HL-60 (cell line): ENCODE results near the gene WDR83.

ENCODE experiments used
- DNase-seq, 2 experiments: peaks; one replicate each; pipeline ENCODE4 v3.0.0-alpha.2; 2010 to 2020; ENCODE audit warnings: low read depth in 1 of 2, low spot score in 1 of 2
- H3K27ac ChIP-seq: fragments of 250-450 bp; sonication (Bioruptor Pico); replicated peaks from 2 replicates; pipeline ENCODE4 v1.5.1; 2020; ENCODE audit warnings: mild to moderate bottlenecking, moderate library complexity
- H3K27me3 ChIP-seq: fragments of 250-450 bp; sonication (Bioruptor Pico); 2 replicates; pipeline ENCODE4 v1.5.1; 2021; ENCODE audit warnings: mild to moderate bottlenecking, moderate library complexity; ENCODE audit not compliant: insufficient read depth, poor library complexity, severe bottlenecking
- H3K4me3 ChIP-seq: replicated peaks from 2 replicates; pipeline ENCODE4 v1.5.1; 2011; ENCODE audit warnings: mild to moderate bottlenecking, control low read depth, low read length; ENCODE audit not compliant: insufficient read depth
- GABPA ChIP-seq: IDR thresholded peaks from 2 replicates; pipeline ENCODE4 v1.6.1; 2012; ENCODE audit warnings: low read depth
- POLR2AphosphoS5 ChIP-seq: IDR thresholded peaks from 2 replicates; pipeline ENCODE4 v1.6.1; 2012; ENCODE audit warnings: low read depth
- SPI1 ChIP-seq: IDR thresholded peaks from 2 replicates; pipeline ENCODE4 v1.6.1; 2012; ENCODE audit warnings: low read depth, mild to moderate bottlenecking, borderline replicate concordance
- TF ChIP-seq, protein P1 (sequence below): IDR thresholded peaks from one replicate; pipeline ENCODE4 v1.5.1; 2011; ENCODE audit warnings: low read length, control low read depth, inconsistent platforms; ENCODE audit not compliant: insufficient read depth
- TF ChIP-seq, protein P2 (sequence below): IDR thresholded peaks from 2 replicates; pipeline ENCODE4 v1.6.1; 2012; ENCODE audit warnings: low read depth; ENCODE audit not compliant: insufficient replicate concordance

The WDR83 gene

DNA sequence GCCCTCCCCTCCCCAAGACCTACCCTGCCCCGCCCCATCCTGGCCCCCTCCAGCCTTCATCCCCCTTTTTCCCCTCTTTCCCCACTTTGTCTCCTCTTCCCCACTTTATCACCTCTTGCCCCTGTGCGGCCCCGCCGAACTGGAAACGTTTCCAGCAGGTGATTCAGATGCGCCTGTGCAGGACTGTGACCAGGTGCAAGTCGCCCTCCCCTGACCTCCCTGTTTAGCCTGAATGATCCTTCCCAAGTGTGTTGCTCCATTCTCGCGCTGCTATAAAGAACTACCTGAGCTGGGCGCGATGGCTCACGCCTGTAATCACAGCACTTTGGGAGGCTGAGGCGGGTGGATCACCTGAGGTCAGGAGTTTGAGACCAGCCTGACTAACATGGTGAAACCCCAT, 30.0 kb upstream of the WDR83 start:
- no peak for DNase-seq
- Histone ChIP-seq H3K27ac (no peak overlapping the region), H3K27me3 (no peaks in the 10 kb centered on the region), H3K4me3 (no peak overlapping the region)
- TF ChIP-seq, protein P1, sequence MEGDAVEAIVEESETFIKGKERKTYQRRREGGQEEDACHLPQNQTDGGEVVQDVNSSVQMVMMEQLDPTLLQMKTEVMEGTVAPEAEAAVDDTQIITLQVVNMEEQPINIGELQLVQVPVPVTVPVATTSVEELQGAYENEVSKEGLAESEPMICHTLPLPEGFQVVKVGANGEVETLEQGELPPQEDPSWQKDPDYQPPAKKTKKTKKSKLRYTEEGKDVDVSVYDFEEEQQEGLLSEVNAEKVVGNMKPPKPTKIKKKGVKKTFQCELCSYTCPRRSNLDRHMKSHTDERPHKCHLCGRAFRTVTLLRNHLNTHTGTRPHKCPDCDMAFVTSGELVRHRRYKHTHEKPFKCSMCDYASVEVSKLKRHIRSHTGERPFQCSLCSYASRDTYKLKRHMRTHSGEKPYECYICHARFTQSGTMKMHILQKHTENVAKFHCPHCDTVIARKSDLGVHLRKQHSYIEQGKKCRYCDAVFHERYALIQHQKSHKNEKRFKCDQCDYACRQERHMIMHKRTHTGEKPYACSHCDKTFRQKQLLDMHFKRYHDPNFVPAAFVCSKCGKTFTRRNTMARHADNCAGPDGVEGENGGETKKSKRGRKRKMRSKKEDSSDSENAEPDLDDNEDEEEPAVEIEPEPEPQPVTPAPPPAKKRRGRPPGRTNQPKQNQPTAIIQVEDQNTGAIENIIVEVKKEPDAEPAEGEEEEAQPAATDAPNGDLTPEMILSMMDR, result no peak
- no peak for TF ChIP-seq GABPA
- TF ChIP-seq SPI1, result no peak
- no peak for TF ChIP-seq POLR2AphosphoS5
- TF ChIP-seq, protein P2, sequence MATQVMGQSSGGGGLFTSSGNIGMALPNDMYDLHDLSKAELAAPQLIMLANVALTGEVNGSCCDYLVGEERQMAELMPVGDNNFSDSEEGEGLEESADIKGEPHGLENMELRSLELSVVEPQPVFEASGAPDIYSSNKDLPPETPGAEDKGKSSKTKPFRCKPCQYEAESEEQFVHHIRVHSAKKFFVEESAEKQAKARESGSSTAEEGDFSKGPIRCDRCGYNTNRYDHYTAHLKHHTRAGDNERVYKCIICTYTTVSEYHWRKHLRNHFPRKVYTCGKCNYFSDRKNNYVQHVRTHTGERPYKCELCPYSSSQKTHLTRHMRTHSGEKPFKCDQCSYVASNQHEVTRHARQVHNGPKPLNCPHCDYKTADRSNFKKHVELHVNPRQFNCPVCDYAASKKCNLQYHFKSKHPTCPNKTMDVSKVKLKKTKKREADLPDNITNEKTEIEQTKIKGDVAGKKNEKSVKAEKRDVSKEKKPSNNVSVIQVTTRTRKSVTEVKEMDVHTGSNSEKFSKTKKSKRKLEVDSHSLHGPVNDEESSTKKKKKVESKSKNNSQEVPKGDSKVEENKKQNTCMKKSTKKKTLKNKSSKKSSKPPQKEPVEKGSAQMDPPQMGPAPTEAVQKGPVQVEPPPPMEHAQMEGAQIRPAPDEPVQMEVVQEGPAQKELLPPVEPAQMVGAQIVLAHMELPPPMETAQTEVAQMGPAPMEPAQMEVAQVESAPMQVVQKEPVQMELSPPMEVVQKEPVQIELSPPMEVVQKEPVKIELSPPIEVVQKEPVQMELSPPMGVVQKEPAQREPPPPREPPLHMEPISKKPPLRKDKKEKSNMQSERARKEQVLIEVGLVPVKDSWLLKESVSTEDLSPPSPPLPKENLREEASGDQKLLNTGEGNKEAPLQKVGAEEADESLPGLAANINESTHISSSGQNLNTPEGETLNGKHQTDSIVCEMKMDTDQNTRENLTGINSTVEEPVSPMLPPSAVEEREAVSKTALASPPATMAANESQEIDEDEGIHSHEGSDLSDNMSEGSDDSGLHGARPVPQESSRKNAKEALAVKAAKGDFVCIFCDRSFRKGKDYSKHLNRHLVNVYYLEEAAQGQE, result no peak

DNA sequence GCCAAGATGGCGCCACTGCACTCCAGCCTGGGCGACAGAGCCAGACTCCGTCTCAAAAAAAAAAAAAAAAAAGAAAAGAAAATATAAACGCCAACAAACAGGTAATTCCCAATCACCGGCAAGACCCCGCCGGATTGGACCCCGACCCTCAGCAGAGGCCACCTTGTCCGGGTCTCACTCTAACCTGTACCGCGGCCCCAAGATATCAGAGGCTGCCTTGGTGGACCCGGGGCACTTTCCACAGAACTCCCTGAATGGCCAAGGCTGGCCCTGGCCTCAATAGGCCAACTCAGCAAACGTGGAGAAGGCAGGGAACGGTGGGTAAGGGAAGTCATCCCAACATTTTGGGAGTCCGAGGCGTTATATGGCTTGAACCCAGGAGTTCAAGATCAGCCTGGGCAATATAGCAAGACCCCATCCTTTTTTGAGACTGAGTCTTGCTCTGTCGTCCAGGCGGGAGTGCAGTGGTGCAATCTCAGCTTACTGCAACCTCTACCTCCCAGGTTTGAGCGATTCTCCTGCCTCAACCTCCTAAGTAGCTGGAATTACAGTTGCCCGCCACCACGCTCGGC, 27.9 kb upstream of the WDR83 start:
- Histone ChIP-seq H3K27ac (no peak overlapping the region), H3K27me3 (no peaks in the 10 kb centered on the region), H3K4me3 (no peak overlapping the region)
- no peak for DNase-seq
- TF ChIP-seq, protein P1, result no peak
- no peak for TF ChIP-seq GABPA
- TF ChIP-seq, protein P2, result no peak
- no peak for TF ChIP-seq POLR2AphosphoS5
- no peak for TF ChIP-seq SPI1

DNA sequence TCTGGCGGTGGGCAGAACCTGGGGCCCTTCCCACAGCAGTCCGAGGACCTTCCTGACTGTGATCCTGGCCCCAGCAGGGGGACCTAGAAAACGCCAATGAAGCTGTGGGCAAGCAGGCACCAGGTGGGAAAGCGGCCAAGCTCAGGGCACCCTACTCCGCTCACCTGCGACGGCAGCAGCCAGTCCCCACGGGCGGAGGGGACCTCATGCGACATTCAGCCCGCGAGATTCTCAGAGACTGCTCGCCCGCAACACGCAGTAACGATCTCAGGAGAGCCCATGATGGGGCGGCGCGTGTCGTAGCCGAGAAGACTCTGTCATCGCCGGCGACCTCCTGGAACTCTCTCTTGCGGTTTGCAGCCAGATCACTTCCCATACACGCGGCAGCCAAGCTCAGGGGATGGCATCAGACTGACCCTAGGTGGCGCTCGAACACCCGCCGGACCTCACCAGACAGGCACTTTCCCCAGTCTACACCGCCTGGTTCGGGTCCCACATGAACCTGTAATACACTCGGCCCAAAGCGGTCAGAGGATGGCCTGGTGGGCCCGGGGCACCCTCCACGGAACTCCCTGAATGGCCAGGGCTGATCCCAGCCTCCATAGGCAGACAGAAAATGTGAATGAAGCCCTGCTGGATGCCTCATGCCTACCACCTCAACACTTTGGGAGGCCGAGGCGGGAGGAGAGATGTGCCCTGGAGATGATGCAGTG, 26.6 kb upstream of the WDR83 start:
- Histone ChIP-seq H3K4me3 (no peak overlapping the region), H3K27me3 (no peaks in the 10 kb centered on the region), H3K27ac (no peak overlapping the region)
- TF ChIP-seq, protein P1, result peak; percentile 75
- TF ChIP-seq SPI1, result no peak; the same call in 1 of the 2 replicates
- DNase-seq, result peak; percentile 59 to 91

DNA sequence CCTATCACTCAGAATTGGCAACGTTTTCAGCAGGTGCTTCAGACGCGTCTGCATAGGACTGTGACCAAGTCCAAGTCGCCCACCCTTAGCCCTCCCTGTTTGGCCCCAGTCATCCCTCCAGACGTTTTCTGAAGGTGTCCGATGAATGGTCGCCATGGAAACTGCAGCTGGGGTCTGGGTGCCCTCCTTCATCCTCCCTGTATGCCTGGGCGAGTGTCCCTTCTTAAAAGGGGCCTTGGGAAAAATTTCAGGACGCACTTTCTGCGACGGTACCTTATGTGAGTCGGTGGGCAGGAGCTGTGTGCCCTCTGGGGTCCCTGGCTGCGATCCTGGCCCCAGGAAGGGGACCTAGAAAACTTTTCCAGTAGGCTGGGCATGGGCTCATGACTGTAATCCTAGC, 25.2 kb upstream of the WDR83 start:
- Histone ChIP-seq H3K4me3 (no peak overlapping the region), H3K27ac (no peak overlapping the region), H3K27me3 (no peaks in the 10 kb centered on the region)
- DNase-seq, result no peak
- TF ChIP-seq, protein P2, result no peak
- TF ChIP-seq POLR2AphosphoS5 (no peak), GABPA (no peak), SPI1 (no peak)
- TF ChIP-seq, protein P1, result no peak
